Keratinocyte (primary cell): ENCODE measurements around the gene INPP4B. TPM values are rescaled to one million over a fixed set of nuclear protein-coding genes. Genes with fewer than 3 reads are reported as not detected.

Experiments used
- DNase-seq: peaks from one replicate; pipeline ENCODE4 v3.0.0-alpha.2; 2011; ENCODE audit warnings: low read depth, missing footprints, low spot score
- FAIRE-seq: peaks from 2 replicates; lab custom pipeline; 2011; peaks lifted over from hg19 to GRCh38; lab: Jason Lieb, UNC
- H2AFZ ChIP-seq: 2 replicates; pipeline ENCODE4 v1.6.0; 2012; ENCODE audit warnings: low read length, control low read depth, inconsistent platforms; ENCODE audit not compliant: control insufficient read depth
- H3K27ac ChIP-seq: 2 replicates; pipeline ENCODE4 v1.5.1; 2011; ENCODE audit warnings: low read length; ENCODE audit not compliant: control insufficient read depth, insufficient read depth
- H3K27me3 ChIP-seq: 3 replicates; pipeline ENCODE4 v1.6.0; 2011; ENCODE audit warnings: low read length; ENCODE audit not compliant: control insufficient read depth, insufficient read depth; ENCODE audit errors: extremely low read depth
- H3K36me3 ChIP-seq, 2 experiments: 2 replicates in 1 of 2; 3 replicates in 1 of 2; pipeline ENCODE4 v1.5.1; 2011; ENCODE audit warnings: low read length in 2 of 2, mild to moderate bottlenecking in 1 of 2; ENCODE audit not compliant: control insufficient read depth in 2 of 2, insufficient read depth in 2 of 2; ENCODE audit errors: extremely low read depth in 1 of 2
- H3K4me1 ChIP-seq: 3 replicates; pipeline ENCODE4 v1.5.1; 2011; ENCODE audit warnings: low read length; ENCODE audit not compliant: control insufficient read depth, insufficient read depth; ENCODE audit errors: extremely low read depth
- H3K4me2 ChIP-seq: 3 replicates; pipeline ENCODE4 v1.6.0; 2011; ENCODE audit warnings: low read depth, low read length; ENCODE audit not compliant: control insufficient read depth, insufficient read depth; ENCODE audit errors: extremely low read depth
- H3K4me3 ChIP-seq, 3 experiments: fragments of 200-600 bp in 1 of 3; sonication (generic) in 1 of 3; 2 replicates in 2 of 3; 3 replicates in 1 of 3; pipeline ENCODE4 v1.5.1; 2011 to 2016; ENCODE audit warnings: low read length in 3 of 3, mild to moderate bottlenecking in 3 of 3, control low read depth in 2 of 3, inconsistent platforms in 1 of 3, low read depth in 1 of 3, mixed read lengths in 1 of 3, mixed run types in 1 of 3, moderate library complexity in 1 of 3; ENCODE audit not compliant: control insufficient read depth in 2 of 3, insufficient read depth in 2 of 3; ENCODE audit errors: extremely low read depth in 1 of 3
- H3K79me2 ChIP-seq: 2 replicates; pipeline ENCODE4 v1.6.0; 2012; ENCODE audit warnings: low read length; ENCODE audit not compliant: control insufficient read depth, insufficient read depth
- H3K9ac ChIP-seq: 3 replicates; pipeline ENCODE4 v1.6.0; 2011; ENCODE audit warnings: low read length; ENCODE audit not compliant: control insufficient read depth, insufficient read depth; ENCODE audit errors: extremely low read depth
- H3K9me1 ChIP-seq: 3 replicates; pipeline ENCODE4 v1.6.0; 2011; ENCODE audit warnings: low read length; ENCODE audit not compliant: control insufficient read depth, insufficient read depth; ENCODE audit errors: extremely low read depth
- H3K9me3 ChIP-seq: 2 replicates; pipeline ENCODE4 v1.5.1; 2012; ENCODE audit warnings: low read depth, low read length; ENCODE audit not compliant: control insufficient read depth
- H4K20me1 ChIP-seq: 3 replicates; pipeline ENCODE4 v1.6.0; 2011; ENCODE audit warnings: low read length; ENCODE audit not compliant: control insufficient read depth, insufficient read depth; ENCODE audit errors: extremely low read depth
- EZH2 ChIP-seq: IDR thresholded peaks from one replicate; pipeline ENCODE4 v1.6.1; 2012; ENCODE audit warnings: inconsistent platforms, mild to moderate bottlenecking, low read length, moderate library complexity
- dilution Hi-C: fragments of 300-500 bp; cut with MboI; formaldehyde crosslinking; loops from one replicate; pipeline ENCODE4 v1.7.0; 2020; ENCODE audit warnings: low sequenced_read_pairs; ENCODE audit not compliant: extremely low pct_ligation_motif_present
- polyA plus RNA-seq, 5 experiments: library from polyadenylated mRNA; depleted of rRNA in 3 of 5; stranded (reverse) in 3 of 5; stranded (forward) in 1 of 5; unstranded in 1 of 5; fragments of >200 nt; gene quantifications; 1 replicate in 1 of 5; 2 replicates in 3 of 5; 3 replicates in 1 of 5; pipeline versions ENCODE4 v1.2.1 to v1.2.3, GENCODE V29; 2011 to 2012; ENCODE audit warnings: missing spikeins in 2 of 5, low read depth in 1 of 5, low replicate concordance in 1 of 5
- TF ChIP-seq, protein P1 (sequence below), 3 experiments: IDR thresholded peaks in 1 of 3; conservative IDR thresholded peaks in 1 of 3; optimal IDR thresholded peaks in 1 of 3; 2 replicates in 2 of 3; 3 replicates in 1 of 3; pipeline versions ENCODE3 to v1.5.1; 2011; ENCODE audit warnings: low read length in 3 of 3, mild to moderate bottlenecking in 3 of 3, moderate library complexity in 2 of 3, control low read depth in 1 of 3, inconsistent platforms in 1 of 3; ENCODE audit not compliant: insufficient read depth in 2 of 3; ENCODE audit errors: extremely low read depth in 1 of 3

The INPP4B gene
- polyA plus RNA-seq, 1 donor (not counting 4 experiments of a cell fraction or from before 2014, with no cell fraction given) = 50.2 TPM

DNA sequence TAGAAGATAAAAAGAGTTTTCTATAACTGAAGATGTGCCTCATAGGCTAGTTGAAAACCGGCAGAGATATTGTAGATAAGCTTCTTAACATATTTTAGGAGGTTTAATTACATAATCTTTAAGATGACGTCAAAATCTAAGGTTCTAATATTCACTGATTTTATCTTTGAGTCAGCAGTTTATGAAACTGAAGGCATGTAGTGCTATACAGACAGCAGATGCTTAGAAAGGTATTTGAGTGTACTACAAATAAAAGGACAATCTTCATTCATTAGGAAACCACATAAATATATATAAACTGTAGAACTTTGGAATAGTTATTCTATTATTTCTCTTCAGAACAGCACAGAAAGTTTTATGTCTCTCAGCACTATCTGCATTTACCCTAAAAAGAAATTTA is 704.9 kb downstream of the INPP4B start:
- Histone ChIP-seq H3K9ac (no peak overlapping the region), H3K36me3 (peaks cover 6 to 10% of the 10 kb centered on the region in 2 experiments), H3K79me2 (peaks cover 4% of the 10 kb centered on the region), H3K9me1 (no peaks in the 10 kb centered on the region), H3K4me2 (no peak overlapping the region), H3K4me3 (no peak overlapping the region), H3K27ac (no peak overlapping the region), H3K4me1 (no peaks in the 10 kb centered on the region), H4K20me1 (no peaks in the 10 kb centered on the region), H3K9me3 (no peaks in the 10 kb centered on the region), H3K27me3 (no peaks in the 10 kb centered on the region), H2AFZ (no peak overlapping the region)
- no peak for FAIRE-seq
- TF ChIP-seq EZH2 = no peak
- TF ChIP-seq, protein P1, sequence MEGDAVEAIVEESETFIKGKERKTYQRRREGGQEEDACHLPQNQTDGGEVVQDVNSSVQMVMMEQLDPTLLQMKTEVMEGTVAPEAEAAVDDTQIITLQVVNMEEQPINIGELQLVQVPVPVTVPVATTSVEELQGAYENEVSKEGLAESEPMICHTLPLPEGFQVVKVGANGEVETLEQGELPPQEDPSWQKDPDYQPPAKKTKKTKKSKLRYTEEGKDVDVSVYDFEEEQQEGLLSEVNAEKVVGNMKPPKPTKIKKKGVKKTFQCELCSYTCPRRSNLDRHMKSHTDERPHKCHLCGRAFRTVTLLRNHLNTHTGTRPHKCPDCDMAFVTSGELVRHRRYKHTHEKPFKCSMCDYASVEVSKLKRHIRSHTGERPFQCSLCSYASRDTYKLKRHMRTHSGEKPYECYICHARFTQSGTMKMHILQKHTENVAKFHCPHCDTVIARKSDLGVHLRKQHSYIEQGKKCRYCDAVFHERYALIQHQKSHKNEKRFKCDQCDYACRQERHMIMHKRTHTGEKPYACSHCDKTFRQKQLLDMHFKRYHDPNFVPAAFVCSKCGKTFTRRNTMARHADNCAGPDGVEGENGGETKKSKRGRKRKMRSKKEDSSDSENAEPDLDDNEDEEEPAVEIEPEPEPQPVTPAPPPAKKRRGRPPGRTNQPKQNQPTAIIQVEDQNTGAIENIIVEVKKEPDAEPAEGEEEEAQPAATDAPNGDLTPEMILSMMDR (optimal IDR thresholded peaks at IDR 0.05 in 1 of 3, IDR thresholded peaks at IDR 0.05 in 1 of 3, conservative IDR thresholded peaks at IDR 0.05 in 1 of 3; ENCODE audit: extremely low read depth in 1 of 3, insufficient read depth in 2 of 3, low read length in 3 of 3) = no peak
- dilution Hi-C loops = no loop called here
- no peak for DNase-seq

DNA sequence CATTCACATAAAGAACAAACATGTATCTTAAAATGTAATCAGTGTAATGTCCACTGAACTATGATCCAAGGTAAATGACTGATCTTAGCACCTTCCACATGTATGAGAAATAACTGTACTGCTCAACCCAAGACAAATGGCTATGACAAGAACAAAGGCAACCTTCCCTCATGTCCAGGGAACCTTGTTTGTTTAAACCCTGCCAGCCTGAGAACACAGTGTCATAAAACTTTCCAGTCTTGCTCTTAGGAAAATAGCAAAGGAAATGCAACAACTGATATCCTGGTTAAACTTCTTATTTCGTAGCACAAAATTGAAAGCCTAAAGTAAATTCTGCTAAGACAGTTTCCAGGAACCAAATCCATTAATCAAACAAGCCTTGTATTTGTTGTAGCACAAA is 715.4 kb downstream of the INPP4B start:
- Histone ChIP-seq H3K9me3 (no peaks in the 10 kb centered on the region), H3K27ac (no peak overlapping the region), H3K79me2 (no peaks in the 10 kb centered on the region), H3K4me3 (no peak overlapping the region), H3K9me1 (no peaks in the 10 kb centered on the region), H3K27me3 (no peaks in the 10 kb centered on the region), H3K36me3 (peaks cover 4 to 9% of the 10 kb centered on the region in 2 experiments), H3K4me1 (no peaks in the 10 kb centered on the region), H2AFZ (no peak overlapping the region), H3K4me2 (no peak overlapping the region), H4K20me1 (no peaks in the 10 kb centered on the region), H3K9ac (no peak overlapping the region)
- dilution Hi-C loops = no loop called here
- FAIRE-seq = peak; percentile 82
- no peak for TF ChIP-seq EZH2
- TF ChIP-seq, protein P1 (optimal IDR thresholded peaks at IDR 0.05 in 1 of 3, IDR thresholded peaks at IDR 0.05 in 1 of 3, conservative IDR thresholded peaks at IDR 0.05 in 1 of 3; ENCODE audit: extremely low read depth in 1 of 3, insufficient read depth in 2 of 3, low read length in 3 of 3) = no peak
- no peak for DNase-seq
